DND-41 (cell line): ENCODE data around the gene WWTR1.

ENCODE experiments used
- CTCF ChIP-seq: IDR thresholded peaks from 2 replicates; pipeline ENCODE4 v1.5.1; 2012; ENCODE audit warnings: borderline replicate concordance, low read length, moderate library complexity, mild to moderate bottlenecking; ENCODE audit not compliant: poor library complexity, severe bottlenecking; ENCODE audit errors: extremely low read depth
- EZH2 ChIP-seq: IDR thresholded peaks from 3 replicates; pipeline ENCODE4 v1.6.1; 2012; ENCODE audit warnings: borderline replicate concordance, low read depth, mild to moderate bottlenecking, moderate library complexity, low read length, inconsistent platforms; ENCODE audit not compliant: severe bottlenecking

DNA sequence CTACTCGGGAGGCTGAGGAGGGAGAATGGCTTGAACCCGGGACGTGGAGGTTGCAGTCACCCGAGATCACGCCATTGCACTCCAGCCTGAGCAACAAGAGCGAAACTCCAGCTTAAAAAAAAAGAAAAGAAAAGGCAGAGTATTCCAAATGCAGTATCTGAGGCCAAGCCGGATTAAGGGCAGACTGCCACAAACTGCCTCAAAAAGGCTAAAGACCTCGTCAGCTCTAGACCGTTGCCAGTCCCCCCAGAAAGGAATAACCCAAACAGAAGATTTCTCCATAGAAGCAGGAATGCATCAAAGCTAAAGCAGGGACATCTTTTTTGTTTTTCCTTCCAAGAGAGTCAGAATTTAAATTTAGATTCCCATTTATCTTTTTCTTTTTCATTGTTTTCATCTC, 110.4 kb downstream of the WWTR1 start:
- TF ChIP-seq CTCF: no peak
- no peak for TF ChIP-seq EZH2
